ENCODE results near the gene TEAD2.
"Not testable (repeated sequence)": the region's sequence is repeated elsewhere in the genome, so short reads cannot be mapped to it uniquely, and the experiment has no call there.

The TEAD2 gene

DNA sequence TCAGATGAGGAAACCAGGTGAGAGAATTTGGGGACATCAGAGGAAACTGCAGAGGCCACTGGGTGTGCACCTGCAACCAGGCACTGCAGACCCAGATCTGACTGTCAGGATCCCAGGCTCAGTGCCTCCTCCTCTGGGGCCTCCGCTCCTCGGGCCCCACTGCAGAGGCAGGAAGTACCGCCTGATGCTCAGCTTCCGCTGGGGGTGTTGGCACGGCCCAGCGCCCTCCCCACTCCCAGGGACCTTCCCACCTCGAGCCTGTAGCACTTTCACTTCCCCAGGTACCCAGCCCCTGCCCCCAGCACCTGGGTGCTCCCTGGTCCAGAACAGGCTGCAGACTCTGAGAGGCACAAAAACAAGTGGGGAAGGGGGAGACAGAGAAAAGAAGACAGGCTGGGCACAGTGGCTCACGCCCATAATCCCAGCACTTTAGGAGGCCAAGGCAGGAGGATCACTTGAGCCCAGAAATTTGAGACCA is 28.4 kb downstream of the TEAD2 start:
- H2AK5ac ChIP-seq (ENCODE audit: low read depth, low read length), result no peak overlapping the region
- no CpG with 5 or more reads among the region's 8 CpGs for WGBS, 2 donors (ENCODE audit: extremely low coverage in 2 of 2, insufficient read length in 2 of 2, insufficient replicate concordance in 1 of 2)
- no peak overlapping the region for H2BK5ac ChIP-seq (ENCODE audit: low read length)
- peak overlapping the region; percentile 38 for H3K14ac ChIP-seq (ENCODE audit: low read length)
- no peak for DNase-seq (ENCODE audit: low spot score)
- H3K18ac ChIP-seq (ENCODE audit: low read length), result peak overlapping the region; percentile 38
- H3K23ac ChIP-seq (ENCODE audit: low read depth, low read length, poor library complexity), result no peak overlapping the region
- no peak overlapping the region for H3K4me3 ChIP-seq (ENCODE audit: low read length in 2 of 2)
- no peak overlapping the region for H3K9ac ChIP-seq (ENCODE audit: low read depth, low read length, poor library complexity)
- peaks cover 0 to 11% of the 10 kb centered on the region in 2 donors for H3K4me1 ChIP-seq (ENCODE audit: control insufficient read depth in 2 of 2, insufficient read depth in 1 of 2, low read depth in 1 of 2, low read length in 2 of 2)
- peaks cover 6% of the 10 kb centered on the region for H3K79me1 ChIP-seq (ENCODE audit: low read depth, low read length)
- H4K8ac ChIP-seq (ENCODE audit: low read depth, low read length), result no peak overlapping the region
- H4K91ac ChIP-seq (ENCODE audit: low read depth, low read length, poor library complexity), result no peak overlapping the region
- no peak overlapping the region for H3K27ac ChIP-seq (replicated peaks; ENCODE audit: low read length)
- no peaks in the 10 kb centered on the region for H3K9me3 ChIP-seq (replicated peaks in 1 of 2; ENCODE audit: control insufficient read depth in 2 of 2, insufficient read depth in 1 of 2, low read depth in 1 of 2, low read length in 2 of 2)
- no peak overlapping the region for H2BK15ac ChIP-seq (ENCODE audit: low read length)
- no peak overlapping the region for H3K4ac ChIP-seq (ENCODE audit: low read length)
- H2BK120ac ChIP-seq (ENCODE audit: low read depth, low read length), result peak overlapping the region; percentile 18
- no peak overlapping the region for H2BK12ac ChIP-seq (ENCODE audit: low read length)
- H3K36me3 ChIP-seq (replicated peaks in 1 of 2; ENCODE audit: control insufficient read depth in 2 of 2, insufficient read depth in 2 of 2, low read length in 2 of 2), result peaks cover 18 to 83% of the 10 kb centered on the region in 2 donors
- no peak overlapping the region for H2AFZ ChIP-seq (ENCODE audit: low read length)
- peaks cover 0 to 3% (median 0%) of the 10 kb centered on the region in 3 experiments for H3K27me3 ChIP-seq (ENCODE audit: control insufficient read depth in 3 of 3, insufficient read depth in 3 of 3, low read depth in 1 of 3, low read length in 3 of 3)
- H3K4me2 ChIP-seq (ENCODE audit: insufficient read depth, low read length, poor library complexity, severe bottlenecking), result no peak overlapping the region

DNA sequence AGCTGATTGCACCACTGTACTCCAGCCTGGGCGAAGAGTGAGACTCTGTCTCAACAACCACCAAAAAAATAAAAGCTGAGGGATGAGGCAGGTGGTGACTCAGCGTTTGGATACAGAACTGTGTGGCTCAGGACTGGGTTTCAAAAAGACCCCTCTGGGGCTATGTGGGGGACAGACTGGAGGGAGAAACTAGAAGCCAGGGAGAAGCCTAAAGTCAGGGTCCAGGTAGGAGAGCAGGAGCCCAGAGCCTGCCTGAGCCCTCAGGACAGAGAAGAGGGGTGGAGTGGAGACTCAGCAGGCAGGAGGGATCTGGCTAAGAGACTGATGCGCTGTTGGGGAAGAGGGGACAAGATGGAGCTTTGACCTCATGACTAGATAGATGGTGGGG is 28.8 kb downstream of the TEAD2 start:
- H3K9me3 ChIP-seq (replicated peaks in 1 of 2; ENCODE audit: control insufficient read depth in 2 of 2, insufficient read depth in 1 of 2, low read depth in 1 of 2, low read length in 2 of 2), result no peaks in the 10 kb centered on the region
- no peak overlapping the region for H2BK12ac ChIP-seq (ENCODE audit: low read length)
- peaks cover 0 to 7% of the 10 kb centered on the region in 2 donors for H3K4me1 ChIP-seq (ENCODE audit: control insufficient read depth in 2 of 2, insufficient read depth in 1 of 2, low read depth in 1 of 2, low read length in 2 of 2)
- H3K23ac ChIP-seq (ENCODE audit: low read depth, low read length, poor library complexity), result no peak overlapping the region
- H3K9ac ChIP-seq (ENCODE audit: low read depth, low read length, poor library complexity), result no peak overlapping the region
- H3K18ac ChIP-seq (ENCODE audit: low read length), result no peak overlapping the region
- H3K4me2 ChIP-seq (ENCODE audit: insufficient read depth, low read length, poor library complexity, severe bottlenecking), result no peak overlapping the region
- no peak overlapping the region for H4K8ac ChIP-seq (ENCODE audit: low read depth, low read length)
- H2BK5ac ChIP-seq (ENCODE audit: low read length), result no peak overlapping the region
- peak overlapping the region; percentile 18 for H2BK120ac ChIP-seq (ENCODE audit: low read depth, low read length)
- no peak overlapping the region for H3K4ac ChIP-seq (ENCODE audit: low read length)
- WGBS, 2 donors (ENCODE audit: extremely low coverage in 2 of 2, insufficient read length in 2 of 2, insufficient replicate concordance in 1 of 2), result no CpG with 5 or more reads among the region's 3 CpGs
- no peak for DNase-seq (ENCODE audit: low spot score)
- H3K27me3 ChIP-seq (ENCODE audit: control insufficient read depth in 3 of 3, insufficient read depth in 3 of 3, low read depth in 1 of 3, low read length in 3 of 3), result peaks cover 0 to under 1% (median 0%) of the 10 kb centered on the region in 3 experiments
- H2AFZ ChIP-seq (ENCODE audit: low read length), result no peak overlapping the region
- H2BK15ac ChIP-seq (ENCODE audit: low read length), result no peak overlapping the region
- no peak overlapping the region for H3K27ac ChIP-seq (replicated peaks; ENCODE audit: low read length)
- H3K4me3 ChIP-seq (ENCODE audit: low read length in 2 of 2), result no peak overlapping the region
- peaks cover 4% of the 10 kb centered on the region for H3K79me1 ChIP-seq (ENCODE audit: low read depth, low read length)
- peaks cover 22 to 83% of the 10 kb centered on the region in 2 donors for H3K36me3 ChIP-seq (replicated peaks in 1 of 2; ENCODE audit: control insufficient read depth in 2 of 2, insufficient read depth in 2 of 2, low read length in 2 of 2)
- peak overlapping the region; percentile 38 for H3K14ac ChIP-seq (ENCODE audit: low read length)
- H2AK5ac ChIP-seq (ENCODE audit: low read depth, low read length), result no peak overlapping the region
- H4K91ac ChIP-seq (ENCODE audit: low read depth, low read length, poor library complexity), result no peak overlapping the region

DNA sequence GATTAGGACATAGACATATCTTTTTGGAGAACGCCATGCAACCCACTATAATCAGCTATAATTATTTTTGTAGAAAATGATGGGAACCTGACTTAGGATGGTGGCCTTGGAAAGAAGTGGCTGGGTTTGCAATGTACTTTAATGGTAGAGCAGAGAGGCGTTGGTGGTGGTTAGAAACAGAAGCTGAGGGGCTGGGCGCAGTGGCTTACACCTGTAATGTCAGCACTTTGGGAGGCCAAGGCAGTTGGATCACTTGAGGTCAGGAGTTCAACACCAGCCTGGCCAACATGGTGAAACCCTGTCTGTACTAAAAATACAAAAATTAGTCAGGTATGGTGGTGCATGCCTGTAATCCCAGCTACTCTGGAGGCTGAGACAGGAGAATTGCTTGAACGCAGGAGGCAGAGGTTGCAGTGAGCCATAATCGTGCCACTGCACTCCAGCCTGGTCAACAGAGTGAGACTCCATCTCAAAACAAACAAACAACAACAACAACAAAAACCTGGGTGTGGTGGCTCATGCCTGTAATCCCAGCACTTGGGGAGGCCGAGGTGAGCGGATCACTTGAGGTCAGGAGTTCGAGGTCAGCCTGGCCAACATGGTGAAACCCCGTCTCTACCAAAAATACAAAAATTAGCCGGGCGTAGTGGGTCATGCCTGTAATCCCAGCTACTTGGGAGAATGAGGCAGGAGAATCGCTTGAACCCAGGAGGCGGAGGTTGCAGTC is 29.4 kb downstream of the TEAD2 start:
- H3K27me3 ChIP-seq (ENCODE audit: control insufficient read depth in 3 of 3, insufficient read depth in 3 of 3, low read depth in 1 of 3, low read length in 3 of 3); H3K4me2 ChIP-seq (ENCODE audit: insufficient read depth, low read length, poor library complexity, severe bottlenecking); H3K14ac ChIP-seq (ENCODE audit: low read length); H4K91ac ChIP-seq (ENCODE audit: low read depth, low read length, poor library complexity); H3K18ac ChIP-seq (ENCODE audit: low read length); H2AFZ ChIP-seq (ENCODE audit: low read length); H3K79me1 ChIP-seq (ENCODE audit: low read depth, low read length); H3K4me3 ChIP-seq (ENCODE audit: low read length in 2 of 2); H4K8ac ChIP-seq (ENCODE audit: low read depth, low read length); H3K9me3 ChIP-seq (replicated peaks in 1 of 2; ENCODE audit: control insufficient read depth in 2 of 2, insufficient read depth in 1 of 2, low read depth in 1 of 2, low read length in 2 of 2); H2AK5ac ChIP-seq (ENCODE audit: low read depth, low read length); H3K23ac ChIP-seq (ENCODE audit: low read depth, low read length, poor library complexity); H3K4me1 ChIP-seq (ENCODE audit: control insufficient read depth in 2 of 2, insufficient read depth in 1 of 2, low read depth in 1 of 2, low read length in 2 of 2); H3K9ac ChIP-seq (ENCODE audit: low read depth, low read length, poor library complexity); H2BK15ac ChIP-seq (ENCODE audit: low read length); DNase-seq (ENCODE audit: low spot score); H3K4ac ChIP-seq (ENCODE audit: low read length); H2BK5ac ChIP-seq (ENCODE audit: low read length); H2BK120ac ChIP-seq (ENCODE audit: low read depth, low read length); H3K27ac ChIP-seq (replicated peaks; ENCODE audit: low read length); H2BK12ac ChIP-seq (ENCODE audit: low read length): not testable (repeated sequence)
- H3K36me3 ChIP-seq (replicated peaks in 1 of 2; ENCODE audit: control insufficient read depth in 2 of 2, insufficient read depth in 2 of 2, low read length in 2 of 2), result peaks cover 24 to 84% of the 10 kb centered on the region in 2 donors
- no CpG with 5 or more reads among the region's 13 CpGs for WGBS, 2 donors (ENCODE audit: extremely low coverage in 2 of 2, insufficient read length in 2 of 2, insufficient replicate concordance in 1 of 2)

DNA sequence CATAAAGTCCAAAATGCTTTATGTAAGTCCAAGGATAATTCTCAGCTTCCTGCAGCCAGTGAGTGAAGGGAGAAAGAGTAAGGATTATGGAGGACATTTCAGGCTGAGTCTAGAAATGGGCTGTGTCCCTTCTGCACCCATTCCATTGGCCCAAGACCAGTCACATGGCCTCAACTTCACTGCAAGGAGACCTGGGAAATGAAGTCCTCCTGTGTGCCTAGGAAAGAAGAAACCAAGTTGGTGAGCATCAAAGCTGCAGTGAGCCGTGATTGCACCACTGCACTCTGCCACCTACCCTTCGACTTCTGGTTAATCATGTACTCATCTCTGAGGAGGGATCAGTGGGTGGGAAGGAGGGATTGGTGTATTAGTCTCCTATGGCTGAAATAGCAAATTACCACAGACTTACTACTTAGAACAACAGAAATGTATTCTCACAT is 30.6 kb downstream of the TEAD2 start:
- H3K14ac ChIP-seq (ENCODE audit: low read length), result no peak overlapping the region
- no peak overlapping the region for H2BK120ac ChIP-seq (ENCODE audit: low read depth, low read length)
- no peak overlapping the region for H3K18ac ChIP-seq (ENCODE audit: low read length)
- H2AFZ ChIP-seq (ENCODE audit: low read length), result no peak overlapping the region
- H2BK5ac ChIP-seq (ENCODE audit: low read length), result no peak overlapping the region
- no peak overlapping the region for H3K9ac ChIP-seq (ENCODE audit: low read depth, low read length, poor library complexity)
- no peak overlapping the region for H3K4ac ChIP-seq (ENCODE audit: low read length)
- no peaks in the 10 kb centered on the region for H3K4me1 ChIP-seq (ENCODE audit: control insufficient read depth in 2 of 2, insufficient read depth in 1 of 2, low read depth in 1 of 2, low read length in 2 of 2)
- H4K8ac ChIP-seq (ENCODE audit: low read depth, low read length), result no peak overlapping the region
- no peak overlapping the region for H3K27ac ChIP-seq (replicated peaks; ENCODE audit: low read length)
- H3K79me1 ChIP-seq (ENCODE audit: low read depth, low read length), result no peaks in the 10 kb centered on the region
- H3K4me3 ChIP-seq (ENCODE audit: low read length in 2 of 2), result no peak overlapping the region
- no peaks in the 10 kb centered on the region for H3K27me3 ChIP-seq (ENCODE audit: control insufficient read depth in 3 of 3, insufficient read depth in 3 of 3, low read depth in 1 of 3, low read length in 3 of 3)
- peaks cover 23 to 84% of the 10 kb centered on the region in 2 donors for H3K36me3 ChIP-seq (replicated peaks in 1 of 2; ENCODE audit: control insufficient read depth in 2 of 2, insufficient read depth in 2 of 2, low read length in 2 of 2)
- DNase-seq (ENCODE audit: low spot score), result no peak
- no peak overlapping the region for H3K23ac ChIP-seq (ENCODE audit: low read depth, low read length, poor library complexity)
- H3K4me2 ChIP-seq (ENCODE audit: insufficient read depth, low read length, poor library complexity, severe bottlenecking), result no peak overlapping the region
- no peak overlapping the region for H4K91ac ChIP-seq (ENCODE audit: low read depth, low read length, poor library complexity)
- no peak overlapping the region for H2AK5ac ChIP-seq (ENCODE audit: low read depth, low read length)
- H3K9me3 ChIP-seq (replicated peaks in 1 of 2; ENCODE audit: control insufficient read depth in 2 of 2, insufficient read depth in 1 of 2, low read depth in 1 of 2, low read length in 2 of 2), result no peaks in the 10 kb centered on the region
- H2BK12ac ChIP-seq (ENCODE audit: low read length), result no peak overlapping the region
- no CpG with 5 or more reads among the region's 2 CpGs for WGBS, 2 donors (ENCODE audit: extremely low coverage in 2 of 2, insufficient read length in 2 of 2, insufficient replicate concordance in 1 of 2)
- no peak overlapping the region for H2BK15ac ChIP-seq (ENCODE audit: low read length)

Measured in neuronal stem cell (in vitro differentiated cells).